DOHH2 (cell line): ENCODE data around the gene METTL14.

ENCODE experiments used
- H3F3A ChIP-seq: fragments of 200-600 bp; sonication (generic), shearing (Covaris generic); 2 replicates; pipeline ENCODE4 v1.6.0; 2016; ENCODE audit warnings: antibody characterized with exemption, mild to moderate bottlenecking; ENCODE audit not compliant: control insufficient read depth, insufficient read depth
- H3K27ac ChIP-seq: fragments of 200-600 bp; sonication (generic); 2 replicates; pipeline ENCODE4 v1.5.1; 2014; ENCODE audit warnings: low read depth, mild to moderate bottlenecking, low read length, moderate library complexity
- H3K27me3 ChIP-seq: fragments of 200-600 bp; sonication (generic); 2 replicates; pipeline ENCODE4 v1.6.1; 2014; ENCODE audit warnings: mild to moderate bottlenecking, low read length, mixed read lengths; ENCODE audit not compliant: control insufficient read depth
- H3K36me3 ChIP-seq: fragments of 200-600 bp; sonication (generic); 2 replicates; pipeline ENCODE4 v1.6.1; 2014; ENCODE audit warnings: mild to moderate bottlenecking, low read length, moderate library complexity, mixed read lengths; ENCODE audit not compliant: control insufficient read depth
- H3K4me1 ChIP-seq: fragments of 200-600 bp; sonication (generic); 2 replicates; pipeline ENCODE4 v1.6.1; 2014; ENCODE audit warnings: mild to moderate bottlenecking, low read length, mixed read lengths; ENCODE audit not compliant: control insufficient read depth
- H3K4me2 ChIP-seq: fragments of 200-600 bp; sonication (generic); 2 replicates; pipeline ENCODE4 v1.6.0; 2014; ENCODE audit warnings: mild to moderate bottlenecking, low read length, moderate library complexity
- H3K4me3 ChIP-seq: fragments of 200-600 bp; sonication (generic); 2 replicates; pipeline ENCODE4 v1.5.1; 2014; ENCODE audit warnings: mild to moderate bottlenecking, low read length, mixed read lengths
- H3K79me2 ChIP-seq: fragments of 200-600 bp; sonication (generic); 2 replicates; pipeline ENCODE4 v1.6.1; 2014; ENCODE audit warnings: mild to moderate bottlenecking, low read length, mixed read lengths; ENCODE audit not compliant: control insufficient read depth
- H3K9me2 ChIP-seq: fragments of 200-600 bp; sonication (generic); replicated peaks from 2 replicates; pipeline ENCODE4 v1.6.1; 2014; ENCODE audit warnings: mild to moderate bottlenecking, low read length, mixed read lengths; ENCODE audit not compliant: control insufficient read depth
- H3K9me3 ChIP-seq: fragments of 200-600 bp; sonication (generic); 2 replicates; pipeline ENCODE4 v1.6.1; 2014; ENCODE audit warnings: antibody characterized with exemption, low read length, mixed read lengths; ENCODE audit not compliant: control insufficient read depth, insufficient read depth
- H4K20me1 ChIP-seq: fragments of 200-600 bp; sonication (generic); 2 replicates; pipeline ENCODE4 v1.6.0; 2014; ENCODE audit warnings: low read depth, mild to moderate bottlenecking, antibody characterized with exemption, low read length, moderate library complexity; ENCODE audit not compliant: control insufficient read depth, insufficient read depth
- CTCF ChIP-seq: fragments of 200-600 bp; sonication (generic); IDR thresholded peaks from one replicate; pipeline ENCODE4 v1.5.1; 2014; ENCODE audit warnings: antibody characterized with exemption, mild to moderate bottlenecking, low read depth, low read length; ENCODE audit not compliant: poor library complexity, severe bottlenecking
- EZH2phosphoT487 ChIP-seq: fragments of 200-600 bp; sonication (generic); IDR thresholded peaks from 2 replicates; pipeline ENCODE4 v1.6.1; 2017; ENCODE audit warnings: borderline replicate concordance, mild to moderate bottlenecking, antibody characterized with exemption, low read length, moderate library complexity, mixed read lengths

METTL14 gene

GRCh38 chr4:118756958-118757357 lies 71.8 kb downstream of the METTL14 start:
- Histone ChIP-seq H3K9me3 (no peaks in the 10 kb centered on the region), H3F3A (peaks cover 20% of the 10 kb centered on the region), H3K79me2 (peaks cover 12% of the 10 kb centered on the region), H3K27me3 (no peaks in the 10 kb centered on the region), H3K36me3 (peaks cover 41% of the 10 kb centered on the region), H3K4me2 (peak overlapping the region; percentile 84), H4K20me1 (no peaks in the 10 kb centered on the region), H3K27ac (peak overlapping the region; percentile 88), H3K4me3 (peak overlapping the region; percentile 32; the same call in 1 of the 2 replicates), H3K9me2 (no peaks in the 10 kb centered on the region), H3K4me1 (peaks cover 79% of the 10 kb centered on the region)
- TF ChIP-seq EZH2phosphoT487 (no peak), CTCF (no peak)

- no peaks in the 10 kb centered on the region for H3K27me3 ChIP-seq
- peaks cover 12% of the 10 kb centered on the region for H3K79me2 ChIP-seq
- no peaks in the 10 kb centered on the region for H4K20me1 ChIP-seq
- H3K9me2 ChIP-seq, result no peaks in the 10 kb centered on the region
- TF ChIP-seq EZH2phosphoT487 (no peak), CTCF (no peak)
- H3K9me3 ChIP-seq, result no peaks in the 10 kb centered on the region
- peaks cover 85% of the 10 kb centered on the region for H3K4me1 ChIP-seq
- peak overlapping the region; percentile 84 for H3K4me2 ChIP-seq
- H3K4me3 ChIP-seq, result peak overlapping the region; percentile 32
- peak overlapping the region; percentile 88 for H3K27ac ChIP-seq
- H3K36me3 ChIP-seq, result peaks cover 37% of the 10 kb centered on the region
- H3F3A ChIP-seq, result peaks cover 20% of the 10 kb centered on the region
Measured at GRCh38 chr4:118757761-118758251, 72.6 kb downstream of the METTL14 start.

- Histone ChIP-seq H3K4me1 (peaks cover 88% of the 10 kb centered on the region), H3K27ac (peak overlapping the region; percentile 88), H3K4me3 (peak overlapping the region; percentile 32), H3F3A (peaks cover 20% of the 10 kb centered on the region), H3K36me3 (peaks cover 34% of the 10 kb centered on the region), H3K79me2 (peaks cover 12% of the 10 kb centered on the region), H3K4me2 (peak overlapping the region; percentile 84), H3K27me3 (no peaks in the 10 kb centered on the region), H4K20me1 (no peaks in the 10 kb centered on the region), H3K9me3 (no peaks in the 10 kb centered on the region), H3K9me2 (no peaks in the 10 kb centered on the region)
- TF ChIP-seq CTCF (no peak), EZH2phosphoT487 (no peak)
Measured at GRCh38 chr4:118758293-118758692, 73.1 kb downstream of the METTL14 start.
